Neutrophil (primary cell): ENCODE results near the gene PSMG1.

Experiments used
- H3K27ac ChIP-seq: fragments of 200-600 bp; sonication (generic); 2 replicates; pipeline ENCODE4 v1.5.1; 2016; ENCODE audit warnings: mild to moderate bottlenecking, moderate library complexity
- H3K27me3 ChIP-seq: fragments of 200-600 bp; sonication (generic); 2 replicates; pipeline ENCODE4 v1.6.0; 2016; ENCODE audit warnings: mild to moderate bottlenecking
- H3K36me3 ChIP-seq: fragments of 200-600 bp; sonication (generic); 2 replicates; pipeline ENCODE4 v1.5.1; 2017
- H3K4me1 ChIP-seq, 2 experiments: fragments of 200-600 bp in 1 of 2; sonication (generic) in 1 of 2; 1 replicate in 1 of 2; 2 replicates in 1 of 2; pipeline versions ENCODE4 v1.5.1 to v1.6.1; 2013 to 2016; ENCODE audit warnings: low read depth in 1 of 2, low read length in 1 of 2, mild to moderate bottlenecking in 1 of 2, moderate library complexity in 1 of 2; ENCODE audit not compliant: control insufficient read depth in 1 of 2, insufficient read depth in 1 of 2
- H3K4me3 ChIP-seq, 2 experiments: fragments of 200-600 bp in 1 of 2; sonication (generic) in 1 of 2; 1 replicate in 1 of 2; 2 replicates in 1 of 2; pipeline ENCODE4 v1.5.1; 2013 to 2016; ENCODE audit warnings: low read depth in 1 of 2, low read length in 1 of 2, mild to moderate bottlenecking in 1 of 2, moderate library complexity in 1 of 2
- H3K9me3 ChIP-seq: fragments of 200-600 bp; sonication (generic); 2 replicates; pipeline ENCODE4 v1.5.1; 2016
- TF ChIP-seq, protein P1 (sequence below): fragments of 200-600 bp; sonication (generic); IDR thresholded peaks from 2 replicates; pipeline ENCODE4 v1.5.1; 2016; ENCODE audit warnings: antibody characterized with exemption

The PSMG1 gene

GRCh38 chr21:39175665-39176064 lies 7.6 kb downstream of the PSMG1 start:
- TF ChIP-seq, protein P1, sequence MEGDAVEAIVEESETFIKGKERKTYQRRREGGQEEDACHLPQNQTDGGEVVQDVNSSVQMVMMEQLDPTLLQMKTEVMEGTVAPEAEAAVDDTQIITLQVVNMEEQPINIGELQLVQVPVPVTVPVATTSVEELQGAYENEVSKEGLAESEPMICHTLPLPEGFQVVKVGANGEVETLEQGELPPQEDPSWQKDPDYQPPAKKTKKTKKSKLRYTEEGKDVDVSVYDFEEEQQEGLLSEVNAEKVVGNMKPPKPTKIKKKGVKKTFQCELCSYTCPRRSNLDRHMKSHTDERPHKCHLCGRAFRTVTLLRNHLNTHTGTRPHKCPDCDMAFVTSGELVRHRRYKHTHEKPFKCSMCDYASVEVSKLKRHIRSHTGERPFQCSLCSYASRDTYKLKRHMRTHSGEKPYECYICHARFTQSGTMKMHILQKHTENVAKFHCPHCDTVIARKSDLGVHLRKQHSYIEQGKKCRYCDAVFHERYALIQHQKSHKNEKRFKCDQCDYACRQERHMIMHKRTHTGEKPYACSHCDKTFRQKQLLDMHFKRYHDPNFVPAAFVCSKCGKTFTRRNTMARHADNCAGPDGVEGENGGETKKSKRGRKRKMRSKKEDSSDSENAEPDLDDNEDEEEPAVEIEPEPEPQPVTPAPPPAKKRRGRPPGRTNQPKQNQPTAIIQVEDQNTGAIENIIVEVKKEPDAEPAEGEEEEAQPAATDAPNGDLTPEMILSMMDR = no peak
- Histone ChIP-seq H3K4me3 (no peak overlapping the region), H3K27me3 (no peaks in the 10 kb centered on the region), H3K4me1 (peaks cover 0 to 6% of the 10 kb centered on the region in 2 experiments), H3K9me3 (no peaks in the 10 kb centered on the region), H3K36me3 (peaks cover 12% of the 10 kb centered on the region), H3K27ac (no peak overlapping the region)

DNA sequence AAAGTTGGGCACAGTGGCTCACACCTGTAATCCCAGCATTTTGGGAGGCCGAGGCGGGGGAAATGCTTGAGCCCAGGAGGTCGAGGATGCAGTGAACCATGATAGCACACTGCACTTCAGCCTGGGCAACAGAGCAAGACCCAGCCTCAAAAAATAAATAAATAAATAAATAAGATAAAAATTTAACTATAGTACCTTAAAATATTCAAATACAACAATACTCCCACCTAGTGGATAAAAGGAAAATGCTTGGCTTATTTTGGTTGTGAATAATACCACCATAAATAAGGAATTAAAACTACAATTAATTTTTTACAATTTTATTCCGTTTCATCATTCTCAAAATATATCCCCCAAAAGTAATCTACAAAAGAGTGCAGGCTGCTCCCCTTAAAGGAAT lies 8.1 kb downstream of the PSMG1 start:
- Histone ChIP-seq H3K4me1 (peaks cover 0 to 6% of the 10 kb centered on the region in 2 experiments), H3K27ac (no peak overlapping the region), H3K9me3 (no peaks in the 10 kb centered on the region), H3K36me3 (peaks cover 12% of the 10 kb centered on the region), H3K27me3 (no peaks in the 10 kb centered on the region), H3K4me3 (no peak overlapping the region)
- TF ChIP-seq, protein P1 = no peak

DNA sequence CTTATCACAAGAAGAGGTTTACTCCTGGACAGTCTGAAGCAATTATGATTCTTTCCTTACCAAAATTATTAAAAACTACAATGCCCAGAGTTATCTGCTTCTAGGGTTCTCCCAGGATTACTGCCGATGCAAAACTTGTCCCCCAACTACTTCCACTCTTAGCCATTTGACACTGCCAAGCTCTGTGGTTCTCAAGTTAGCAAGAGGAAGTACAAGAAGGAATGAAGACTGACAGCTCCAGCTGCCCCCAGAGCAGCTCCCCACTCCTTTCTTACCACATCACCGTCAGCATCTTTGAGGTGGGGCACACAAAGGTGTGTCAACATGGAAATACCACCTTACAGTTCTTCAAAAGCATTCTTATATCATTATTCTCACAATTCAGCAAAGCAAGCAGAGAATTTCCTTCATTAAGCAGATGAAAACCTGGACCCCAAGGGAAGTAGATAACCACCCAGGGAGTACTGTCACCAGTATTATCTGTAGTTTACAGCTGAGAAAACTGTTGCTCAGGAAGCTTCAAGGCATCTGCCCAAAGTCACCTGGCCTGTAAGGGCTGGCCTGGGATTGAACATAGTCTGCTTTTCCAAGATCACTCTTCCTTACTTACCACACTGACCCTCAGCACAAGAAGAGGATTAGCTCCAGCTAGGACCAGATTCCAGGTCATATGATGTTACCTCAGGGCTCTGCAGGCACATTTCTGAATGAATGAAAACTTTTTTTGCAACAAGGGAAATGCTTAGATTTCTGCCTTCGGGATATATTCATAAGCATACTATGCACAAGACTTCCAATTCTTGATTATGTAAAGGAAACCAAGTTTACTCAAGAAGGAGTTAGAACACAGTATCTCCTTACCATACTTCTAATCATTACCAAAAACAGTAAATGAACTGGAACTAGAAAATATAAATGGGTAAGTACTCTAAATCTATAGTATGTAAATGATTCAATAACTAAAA lies 9.3 kb downstream of the PSMG1 start:
- Histone ChIP-seq H3K4me3 (no peak overlapping the region), H3K9me3 (no peaks in the 10 kb centered on the region), H3K27ac (no peak overlapping the region), H3K36me3 (peaks cover 12% of the 10 kb centered on the region), H3K27me3 (no peaks in the 10 kb centered on the region), H3K4me1 (peaks cover 0 to 6% of the 10 kb centered on the region in 2 experiments)
- TF ChIP-seq, protein P1 = no peak

- Histone ChIP-seq H3K27me3 (no peaks in the 10 kb centered on the region), H3K27ac (no peak overlapping the region), H3K36me3 (peaks cover 12% of the 10 kb centered on the region), H3K4me3 (no peak overlapping the region), H3K4me1 (no peaks in the 10 kb centered on the region), H3K9me3 (no peaks in the 10 kb centered on the region)
- TF ChIP-seq, protein P1 = no peak
Measured at GRCh38 chr21:39169906-39170305, 13.3 kb downstream of the PSMG1 start.

DNA sequence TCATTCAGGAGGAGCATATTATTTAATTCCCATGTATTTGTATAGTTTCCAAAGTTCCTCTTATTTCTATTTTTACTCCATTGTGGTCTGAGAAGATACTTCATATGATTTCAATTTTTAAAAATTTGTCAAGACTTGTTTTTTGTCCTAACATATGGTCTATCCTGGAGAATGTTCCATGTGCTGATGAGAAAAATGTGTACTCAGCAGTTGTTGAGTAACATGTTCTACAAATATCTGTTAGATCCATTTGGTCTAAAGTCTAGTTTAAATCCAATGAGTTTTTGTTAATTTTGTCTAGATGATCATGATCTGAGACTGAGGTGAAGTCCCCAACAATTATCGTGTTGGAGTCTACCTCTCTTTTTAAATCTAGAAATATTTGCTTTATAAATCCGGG lies 14.5 kb downstream of the PSMG1 start:
- H3K9me3 ChIP-seq = no peaks in the 10 kb centered on the region
- H3K27me3 ChIP-seq = no peaks in the 10 kb centered on the region
- H3K4me1 ChIP-seq = no peaks in the 10 kb centered on the region
- H3K27ac ChIP-seq = no peak overlapping the region
- H3K4me3 ChIP-seq = no peak overlapping the region
- peaks cover 12% of the 10 kb centered on the region for H3K36me3 ChIP-seq
- TF ChIP-seq, protein P1 = no peak
